ENCODE data around the gene HSPA12B. TPM values are rescaled to one million over a fixed set of nuclear protein-coding genes. Genes with fewer than 3 reads are reported as not detected.

HSPA12B gene
- polyA plus RNA-seq, 1 donor from 2014 or later: not detected

GRCh38 chr20:3739926-3740451 lies 7.5 kb downstream of the HSPA12B start:
- H3K27me3 ChIP-seq (ENCODE audit: insufficient read depth, low read depth, low read length): peaks cover 12% of the 10 kb centered on the region
- no peaks in the 10 kb centered on the region for H3K9me3 ChIP-seq (ENCODE audit: low read length)
- TF ChIP-seq EP300 (conservative IDR thresholded peaks at IDR 0.05; ENCODE audit: poor library complexity, severe bottlenecking): no peak
- no peaks in the 10 kb centered on the region for H3K36me3 ChIP-seq (ENCODE audit: insufficient read depth, low read length)
- no peak overlapping the region for H3K27ac ChIP-seq (ENCODE audit: low read length)
- no peaks in the 10 kb centered on the region for H3F3A ChIP-seq (ENCODE audit: insufficient read depth, low read length, poor library complexity, severe bottlenecking)
- H4K20me1 ChIP-seq (ENCODE audit: insufficient read depth): no peaks in the 10 kb centered on the region
- H3K9ac ChIP-seq (ENCODE audit: low read length): no peak overlapping the region
- no peak overlapping the region for H3K4me2 ChIP-seq (ENCODE audit: low read length)
- H3K9me2 ChIP-seq (ENCODE audit: insufficient read depth, low read length): no peaks in the 10 kb centered on the region
- no peaks in the 10 kb centered on the region for H3K79me2 ChIP-seq (replicated peaks; ENCODE audit: insufficient read depth, low read length)
- no peak overlapping the region for H3K4me3 ChIP-seq (ENCODE audit: low read length)
- no peak overlapping the region for H2AFZ ChIP-seq (ENCODE audit: low read depth, low read length)

GRCh38 chr20:3740615-3741301 lies 8.3 kb downstream of the HSPA12B start:
- Histone ChIP-seq H3F3A (ENCODE audit: insufficient read depth, low read length, poor library complexity, severe bottlenecking) (no peaks in the 10 kb centered on the region), H3K36me3 (ENCODE audit: insufficient read depth, low read length) (no peaks in the 10 kb centered on the region), H3K9me2 (ENCODE audit: insufficient read depth, low read length) (no peaks in the 10 kb centered on the region), H3K27ac (ENCODE audit: low read length) (no peak overlapping the region), H3K79me2 (replicated peaks; ENCODE audit: insufficient read depth, low read length) (no peaks in the 10 kb centered on the region), H3K9me3 (ENCODE audit: low read length) (no peaks in the 10 kb centered on the region), H4K20me1 (ENCODE audit: insufficient read depth) (no peaks in the 10 kb centered on the region), H3K27me3 (ENCODE audit: insufficient read depth, low read depth, low read length) (peaks cover 20% of the 10 kb centered on the region), H3K4me3 (ENCODE audit: low read length) (no peak overlapping the region), H3K4me2 (ENCODE audit: low read length) (no peak overlapping the region), H2AFZ (ENCODE audit: low read depth, low read length) (no peak overlapping the region), H3K9ac (ENCODE audit: low read length) (no peak overlapping the region)
- TF ChIP-seq POLR2AphosphoS5 (IDR thresholded peaks at IDR 0.05) (no peak), EZH2 (IDR thresholded peaks at IDR 0.05; ENCODE audit: borderline replicate concordance, insufficient read depth, low read length, poor library complexity, severe bottlenecking) (no peak), SMC3 (conservative IDR thresholded peaks at IDR 0.05; ENCODE audit: poor library complexity) (no peak), CTCF (IDR thresholded peaks at IDR 0.05; ENCODE audit: poor library complexity, severe bottlenecking) (no peak), EP300 (conservative IDR thresholded peaks at IDR 0.05; ENCODE audit: poor library complexity, severe bottlenecking) (no peak), TAF1 (IDR thresholded peaks at IDR 0.05; ENCODE audit: low read depth) (no peak), RAD21 (conservative IDR thresholded peaks at IDR 0.05) (no peak), MXI1 (conservative IDR thresholded peaks at IDR 0.05; ENCODE audit: poor library complexity, severe bottlenecking) (no peak)
- TF ChIP-seq, protein P1, sequence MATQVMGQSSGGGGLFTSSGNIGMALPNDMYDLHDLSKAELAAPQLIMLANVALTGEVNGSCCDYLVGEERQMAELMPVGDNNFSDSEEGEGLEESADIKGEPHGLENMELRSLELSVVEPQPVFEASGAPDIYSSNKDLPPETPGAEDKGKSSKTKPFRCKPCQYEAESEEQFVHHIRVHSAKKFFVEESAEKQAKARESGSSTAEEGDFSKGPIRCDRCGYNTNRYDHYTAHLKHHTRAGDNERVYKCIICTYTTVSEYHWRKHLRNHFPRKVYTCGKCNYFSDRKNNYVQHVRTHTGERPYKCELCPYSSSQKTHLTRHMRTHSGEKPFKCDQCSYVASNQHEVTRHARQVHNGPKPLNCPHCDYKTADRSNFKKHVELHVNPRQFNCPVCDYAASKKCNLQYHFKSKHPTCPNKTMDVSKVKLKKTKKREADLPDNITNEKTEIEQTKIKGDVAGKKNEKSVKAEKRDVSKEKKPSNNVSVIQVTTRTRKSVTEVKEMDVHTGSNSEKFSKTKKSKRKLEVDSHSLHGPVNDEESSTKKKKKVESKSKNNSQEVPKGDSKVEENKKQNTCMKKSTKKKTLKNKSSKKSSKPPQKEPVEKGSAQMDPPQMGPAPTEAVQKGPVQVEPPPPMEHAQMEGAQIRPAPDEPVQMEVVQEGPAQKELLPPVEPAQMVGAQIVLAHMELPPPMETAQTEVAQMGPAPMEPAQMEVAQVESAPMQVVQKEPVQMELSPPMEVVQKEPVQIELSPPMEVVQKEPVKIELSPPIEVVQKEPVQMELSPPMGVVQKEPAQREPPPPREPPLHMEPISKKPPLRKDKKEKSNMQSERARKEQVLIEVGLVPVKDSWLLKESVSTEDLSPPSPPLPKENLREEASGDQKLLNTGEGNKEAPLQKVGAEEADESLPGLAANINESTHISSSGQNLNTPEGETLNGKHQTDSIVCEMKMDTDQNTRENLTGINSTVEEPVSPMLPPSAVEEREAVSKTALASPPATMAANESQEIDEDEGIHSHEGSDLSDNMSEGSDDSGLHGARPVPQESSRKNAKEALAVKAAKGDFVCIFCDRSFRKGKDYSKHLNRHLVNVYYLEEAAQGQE (IDR thresholded peaks at IDR 0.05; ENCODE audit: borderline replicate concordance): no peak
